Vagina (tissue), 2 donors: ENCODE data around the gene FLYWCH2. TPM values are rescaled to one million over a fixed set of nuclear protein-coding genes. Genes with fewer than 3 reads are reported as not detected.
A peak's percentile ranks its signal among the peaks of the same experiment; 100 is the strongest.

Experiments
- DNase-seq, 2 donors: peaks; one replicate each; pipeline ENCODE4 v3.0.0-alpha.2; 2017; ENCODE audit errors: extremely low spot score in 2 of 2
- H3K27ac ChIP-seq: fragments of 200-600 bp; sonication (generic); one replicate; pipeline ENCODE4 v1.5.1; 2019
- H3K27me3 ChIP-seq: fragments of 200-600 bp; sonication (generic); one replicate; pipeline ENCODE4 v1.5.1; 2019
- H3K36me3 ChIP-seq, 2 donors: fragments of 200-600 bp; sonication (generic); one replicate each; pipeline ENCODE4 v1.5.1; 2017 to 2019
- H3K4me1 ChIP-seq: fragments of 200-600 bp; sonication (generic); one replicate; pipeline ENCODE4 v1.5.1; 2019
- H3K4me3 ChIP-seq, 2 donors: fragments of 200-600 bp; sonication (generic); 1 replicate in 1 of 2; 2 replicates in 1 of 2; pipeline ENCODE4 v1.5.1; 2016 to 2019
- H3K9me3 ChIP-seq: fragments of 200-600 bp; sonication (generic); one replicate; pipeline ENCODE4 v1.5.1; 2019
- CTCF ChIP-seq, 3 experiments: fragments of 450-650 bp in 2 of 3; fragments of 200-600 bp in 1 of 3; sonication (generic) in 1 of 3; IDR thresholded peaks; one replicate each; pipeline ENCODE4 v1.5.1; 2017 to 2019; ENCODE audit warnings: antibody characterized with exemption in 3 of 3, mild to moderate bottlenecking in 2 of 3, moderate library complexity in 2 of 3
- POLR2A ChIP-seq, 2 donors: fragments of 450-650 bp; IDR thresholded peaks; one replicate each; pipeline ENCODE4 v1.6.1; 2017; ENCODE audit warnings: antibody characterized with exemption in 2 of 2, mild to moderate bottlenecking in 2 of 2, moderate library complexity in 2 of 2
- POLR2AphosphoS5 ChIP-seq, 2 donors: sonication (generic); formaldehyde crosslinking; IDR thresholded peaks; one replicate each; pipeline ENCODE4 v1.9.0; 2017; ENCODE audit warnings: antibody characterized with exemption in 2 of 2, mild to moderate bottlenecking in 2 of 2, low read depth in 1 of 2; ENCODE audit not compliant: insufficient read depth in 1 of 2
- intact Hi-C: fragments of 100-400 bp; cut with DNase I; formaldehyde crosslinking; loops from one replicate; pipeline ENCODE4 v1.15.1; 2023
- total RNA-seq: library from RNA; depleted of rRNA; stranded (reverse); fragments of >200 nt; gene quantifications from one replicate; pipeline ENCODE4 v1.2.3, GENCODE V29; 2016

Gene FLYWCH2
- total RNA-seq: 65.1 TPM

DNA sequence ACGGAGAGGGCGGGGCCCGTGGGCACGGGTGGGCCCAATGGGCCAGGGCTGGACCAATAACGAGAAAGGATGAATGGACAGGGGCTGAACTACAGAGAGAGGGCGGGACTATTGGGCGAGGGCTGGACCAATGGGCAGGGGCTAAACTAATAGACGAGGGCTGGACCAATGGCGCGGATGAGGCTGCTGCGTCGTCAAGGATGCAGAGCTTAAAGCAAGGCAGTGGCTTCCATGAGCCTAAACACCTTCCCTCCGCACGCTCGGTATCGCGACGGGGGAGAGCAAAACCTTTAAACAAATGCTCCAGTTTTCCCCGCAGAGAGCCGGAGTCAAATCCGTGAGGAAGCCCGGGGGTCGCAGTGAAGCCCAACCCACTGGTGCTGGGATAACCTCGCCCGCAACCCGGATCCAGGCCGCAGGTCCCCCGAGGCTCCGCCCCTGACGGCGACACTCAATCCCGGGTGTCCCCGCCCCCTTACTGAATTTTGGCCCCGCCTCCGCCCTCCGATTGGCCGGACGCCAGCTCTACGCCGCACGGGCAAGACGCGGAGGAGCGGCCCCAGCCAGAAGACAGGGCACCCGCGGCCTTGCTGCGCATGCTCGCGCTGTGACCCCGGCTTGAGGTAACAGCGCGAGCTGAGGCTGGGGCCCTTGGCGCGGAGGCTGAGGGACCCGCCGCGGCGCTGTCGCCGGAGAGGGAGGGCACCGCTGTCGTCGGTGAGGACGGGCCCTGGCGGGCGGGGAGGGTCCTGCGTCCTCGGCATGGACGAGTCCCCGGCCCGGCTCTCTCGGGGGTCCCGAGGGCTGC is at the start of gene FLYWCH2:
Gene FLYWCH2 (plus strand): TSS at position 566 of the 808 bp plus-strand sequence. CDS start 13,235 bp downstream, outside the sequence.
- H3K9me3 ChIP-seq: no peaks in the 10 kb centered on the region
- peak in 1 of 2 donors; percentile 99 for DNase-seq
- peak within 1 kb of the TSS; percentile 94 for H3K27ac ChIP-seq
- peaks cover 16% of the 10 kb centered on the region for H3K4me1 ChIP-seq
- peak within 1 kb of the TSS; percentile 81 to 96 for H3K4me3 ChIP-seq
- no peaks in the 10 kb centered on the region for H3K27me3 ChIP-seq
- H3K36me3 ChIP-seq: no peaks in the 10 kb centered on the region
- intact Hi-C loops: loop anchor here (2.0 kb wide), 1 partner anchor 22 kb away; no protein-coding TSS in a partner anchor
- no peak for TF ChIP-seq POLR2A (IDR thresholded peaks at IDR 0.05)
- TF ChIP-seq POLR2AphosphoS5 (IDR thresholded peaks at IDR 0.05; ENCODE audit: insufficient read depth in 1 of 2, low read depth in 1 of 2): peak; percentile 81 to 89
- TF ChIP-seq CTCF (IDR thresholded peaks at IDR 0.05): peak in 1 of 3 experiments; percentile 16

DNA sequence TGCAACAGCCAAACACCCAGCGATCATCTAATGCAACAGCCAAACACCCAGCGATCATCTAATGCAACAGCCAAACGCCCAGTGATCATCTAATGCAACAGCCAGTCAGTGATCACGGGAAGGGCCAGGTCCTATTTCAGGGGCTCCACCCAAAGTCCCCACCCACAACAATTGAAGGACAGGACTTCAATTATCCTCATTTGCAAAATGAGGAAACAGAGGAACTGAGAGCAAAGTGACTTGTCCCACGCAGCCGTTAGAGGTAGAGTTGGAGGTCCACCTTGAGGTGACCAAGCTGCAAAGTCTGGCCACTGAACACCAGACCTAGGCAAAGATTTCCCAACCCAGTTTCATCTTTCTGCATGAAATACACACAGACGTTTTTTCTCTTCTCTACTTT is 49.2 kb upstream of the FLYWCH2 start:
- Histone ChIP-seq H3K27me3 (no peaks in the 10 kb centered on the region), H3K36me3 (no peaks in the 10 kb centered on the region), H3K9me3 (no peaks in the 10 kb centered on the region), H3K4me3 (no peak overlapping the region), H3K27ac (no peak overlapping the region), H3K4me1 (peaks cover 20% of the 10 kb centered on the region)
- no peak for DNase-seq
- intact Hi-C loops: loop anchor here (10.0 kb wide), 1 partner anchor 651 kb away; no protein-coding TSS in a partner anchor
- TF ChIP-seq CTCF (IDR thresholded peaks at IDR 0.05) (no peak), POLR2AphosphoS5 (IDR thresholded peaks at IDR 0.05; ENCODE audit: insufficient read depth in 1 of 2, low read depth in 1 of 2) (no peak), POLR2A (IDR thresholded peaks at IDR 0.05) (no peak)

DNA sequence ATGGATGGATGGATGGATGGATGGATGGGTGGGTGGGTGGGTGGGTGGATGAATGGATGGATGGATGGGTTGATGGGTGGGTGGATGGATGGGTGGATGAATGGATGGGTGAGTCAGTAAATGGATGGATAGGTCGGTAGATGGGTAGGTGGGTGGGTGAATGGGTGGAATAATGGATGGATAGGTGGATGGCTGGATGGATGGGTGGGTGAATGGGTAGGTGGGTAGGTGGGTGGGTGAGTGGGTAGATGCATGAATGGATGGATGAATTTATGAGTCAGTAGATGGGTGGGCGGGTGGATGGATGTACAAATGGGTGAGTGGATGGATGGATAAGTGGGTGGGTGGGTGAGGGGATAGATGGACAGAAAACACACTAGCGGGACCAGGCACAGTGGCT is 48.0 kb upstream of the FLYWCH2 start:
- TF ChIP-seq CTCF (IDR thresholded peaks at IDR 0.05): no peak
- no peak for TF ChIP-seq POLR2A (IDR thresholded peaks at IDR 0.05)
- intact Hi-C loops: loop anchor here (10.0 kb wide), 1 partner anchor 650 kb away; no protein-coding TSS in a partner anchor
- Histone ChIP-seq H3K9me3 (no peaks in the 10 kb centered on the region), H3K4me1 (peaks cover 13% of the 10 kb centered on the region), H3K27me3 (no peaks in the 10 kb centered on the region), H3K36me3 (no peaks in the 10 kb centered on the region), H3K4me3 (no peak overlapping the region), H3K27ac (no peak overlapping the region)
- no peak for DNase-seq

- H3K4me3 ChIP-seq: no peak overlapping the region
These were observed 47.1 kb upstream of the FLYWCH2 start for GRCh38 chr16:2835638-2836493.

More at GRCh38 chr16:2835638-2836493, 47.1 kb upstream of the FLYWCH2 start:
- H3K4me1 ChIP-seq: peaks cover 8% of the 10 kb centered on the region
- no peak for TF ChIP-seq POLR2AphosphoS5 (IDR thresholded peaks at IDR 0.05; ENCODE audit: insufficient read depth in 1 of 2, low read depth in 1 of 2)
- no peak for TF ChIP-seq POLR2A (IDR thresholded peaks at IDR 0.05)
- TF ChIP-seq CTCF (IDR thresholded peaks at IDR 0.05): no peak
- no peaks in the 10 kb centered on the region for H3K36me3 ChIP-seq
- H3K27me3 ChIP-seq: no peaks in the 10 kb centered on the region
- intact Hi-C loops: loop anchor here (10.0 kb wide), 1 partner anchor 649 kb away; no protein-coding TSS in a partner anchor
- no peaks in the 10 kb centered on the region for H3K9me3 ChIP-seq
- H3K27ac ChIP-seq: no peak overlapping the region
- no peak for DNase-seq
